ENCODE data around the gene IGFBP5. TPM values are rescaled to one million over a fixed set of nuclear protein-coding genes. Genes with fewer than 3 reads are reported as not detected.

The IGFBP5 gene
- total RNA-seq, 2 experiments from 2014 or later = not detected

DNA sequence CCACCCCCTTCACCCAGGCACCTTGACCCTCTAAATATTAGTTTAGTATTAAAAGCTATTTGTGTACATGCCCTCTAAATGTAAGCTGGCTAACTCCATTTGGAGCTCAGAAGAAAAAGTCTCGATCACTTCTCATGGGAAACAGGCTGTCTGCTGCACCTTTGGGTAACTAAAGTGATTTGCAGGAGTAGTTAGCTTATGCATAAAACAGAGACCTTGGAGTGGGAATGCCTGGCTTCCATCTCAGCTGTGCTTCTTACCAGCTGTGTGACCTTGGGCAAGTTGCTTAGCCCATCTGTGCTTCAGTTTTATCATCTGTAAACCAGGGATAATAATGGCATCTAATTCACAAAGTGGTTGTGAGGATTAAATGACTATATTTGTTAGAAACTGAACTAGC lies 32.2 kb downstream of the IGFBP5 start:
- no peaks in the 10 kb centered on the region for H3K4me1 Mint-ChIP-seq
- no peaks in the 10 kb centered on the region for H3K9me3 Mint-ChIP-seq (ENCODE audit: low read depth)
- H3K27me3 Mint-ChIP-seq = no peaks in the 10 kb centered on the region
- intact Hi-C loops (cut with DNase I, micrococcal nuclease) = no loop called here
- no peaks in the 10 kb centered on the region for H3K36me3 Mint-ChIP-seq (ENCODE audit: low read depth)
- ATAC-seq = no peak
- DNase-seq = no peak
- ChIA-PET CTCF (interaction anchor here (0.6 to 10.3 kb wide), 4 partner anchors 10 to 193 kb away, joined by 3 to 195 read pairs (median 3); no protein-coding TSS in a partner anchor), POLR2A (no interaction called here)
- H3K4me3 Mint-ChIP-seq = no peak overlapping the region
- H3K27ac Mint-ChIP-seq = no peak overlapping the region

DNA sequence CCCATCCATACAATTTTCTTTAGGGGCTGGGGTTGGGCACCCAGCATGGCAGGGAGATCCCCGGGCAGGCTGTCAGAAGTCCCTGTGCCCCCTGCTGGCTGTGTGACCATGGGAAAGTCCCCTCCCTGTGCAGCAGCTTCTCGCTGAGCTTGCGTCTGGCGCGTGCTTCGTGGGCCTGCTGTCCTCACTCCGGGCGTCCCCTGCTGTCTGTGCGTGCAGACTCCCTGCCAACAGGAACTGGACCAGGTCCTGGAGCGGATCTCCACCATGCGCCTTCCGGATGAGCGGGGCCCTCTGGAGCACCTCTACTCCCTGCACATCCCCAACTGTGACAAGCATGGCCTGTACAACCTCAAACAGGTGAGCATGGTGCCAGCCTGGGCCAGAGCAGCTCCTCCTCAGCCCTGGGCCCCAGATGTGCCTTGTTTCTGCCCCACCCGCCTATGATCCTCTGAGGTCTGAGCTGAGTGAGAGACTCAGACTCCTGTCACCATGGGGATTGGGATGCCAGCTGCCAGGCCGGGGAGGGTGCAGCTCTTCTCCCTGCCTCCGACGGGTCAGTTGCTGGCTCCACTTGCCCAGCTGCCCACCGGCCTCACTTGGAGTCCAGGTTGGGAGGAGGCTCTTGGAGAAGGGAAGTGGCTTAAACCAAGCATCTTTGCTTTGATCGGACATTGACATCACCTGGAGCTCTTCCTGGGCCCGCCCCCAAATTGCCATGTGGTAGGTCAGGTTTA lies 33.5 kb downstream of the IGFBP5 start:
- ChIA-PET POLR2A (no interaction called here), CTCF (interaction anchor here (10.3 kb wide), 1 partner anchor 142 kb away, joined by 195 read pairs; no protein-coding TSS in a partner anchor)
- DNase-seq (peak; percentile 43), ATAC-seq (no peak)
- Mint-ChIP-seq H3K9me3 (ENCODE audit: low read depth) (no peaks in the 10 kb centered on the region), H3K4me3 (no peak overlapping the region), H3K4me1 (no peaks in the 10 kb centered on the region), H3K27me3 (no peaks in the 10 kb centered on the region), H3K27ac (no peak overlapping the region), H3K36me3 (ENCODE audit: low read depth) (no peaks in the 10 kb centered on the region)
- intact Hi-C loops (cut with DNase I, micrococcal nuclease) = no loop called here

DNA sequence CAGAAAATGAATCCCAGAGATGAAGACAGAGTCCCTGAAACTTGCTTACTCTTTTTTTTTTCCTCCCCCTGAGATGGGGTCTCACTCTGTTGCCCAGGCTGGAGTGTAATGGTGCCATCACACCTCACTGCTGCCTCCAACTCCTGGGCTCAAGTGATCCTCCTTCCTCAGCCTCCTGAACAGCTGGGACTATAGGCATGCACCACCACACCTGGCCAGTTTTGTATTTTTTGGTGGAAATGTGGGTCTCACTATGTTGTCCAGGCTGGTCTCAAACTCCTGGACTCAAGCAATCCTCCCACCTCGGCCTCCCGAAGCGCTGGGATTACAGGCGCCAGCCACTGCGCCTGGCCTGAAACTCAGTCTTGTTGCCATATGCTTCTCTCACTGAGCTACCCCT lies 34.3 kb downstream of the IGFBP5 start:
- Mint-ChIP-seq H3K27ac (no peak overlapping the region), H3K27me3 (no peaks in the 10 kb centered on the region), H3K36me3 (ENCODE audit: low read depth) (no peaks in the 10 kb centered on the region), H3K9me3 (ENCODE audit: low read depth) (no peaks in the 10 kb centered on the region), H3K4me1 (no peaks in the 10 kb centered on the region), H3K4me3 (no peak overlapping the region)
- CTCF ChIA-PET = interaction anchor here (10.3 kb wide), 1 partner anchor 141 kb away, joined by 195 read pairs; no protein-coding TSS in a partner anchor
- no peak for DNase-seq
- POLR2A ChIA-PET = no interaction called here
- intact Hi-C loops (cut with DNase I, micrococcal nuclease) = no loop called here
- no peak for ATAC-seq

DNA sequence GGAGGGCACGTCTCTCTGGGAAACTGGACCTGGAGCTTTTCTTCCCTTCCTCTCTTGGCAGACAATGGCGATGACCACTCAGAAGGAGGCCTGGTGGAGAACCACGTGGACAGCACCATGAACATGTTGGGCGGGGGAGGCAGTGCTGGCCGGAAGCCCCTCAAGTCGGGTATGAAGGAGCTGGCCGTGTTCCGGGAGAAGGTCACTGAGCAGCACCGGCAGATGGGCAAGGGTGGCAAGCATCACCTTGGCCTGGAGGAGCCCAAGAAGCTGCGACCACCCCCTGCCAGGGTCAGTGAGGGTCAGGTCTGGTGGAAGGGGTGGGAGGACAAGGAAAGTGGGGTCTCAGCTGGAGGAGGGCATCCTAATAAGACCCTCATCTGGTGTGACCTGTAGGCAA lies 34.9 kb downstream of the IGFBP5 start:
- DNase-seq (no peak), ATAC-seq (no peak)
- Mint-ChIP-seq H3K36me3 (ENCODE audit: low read depth) (no peaks in the 10 kb centered on the region), H3K9me3 (ENCODE audit: low read depth) (no peaks in the 10 kb centered on the region), H3K4me1 (no peaks in the 10 kb centered on the region), H3K27ac (no peak overlapping the region), H3K27me3 (no peaks in the 10 kb centered on the region), H3K4me3 (no peak overlapping the region)
- intact Hi-C loops (cut with DNase I, micrococcal nuclease) = no loop called here
- ChIA-PET POLR2A (no interaction called here), CTCF (interaction anchor here (10.3 kb wide), 1 partner anchor 140 kb away, joined by 195 read pairs; no protein-coding TSS in a partner anchor)

DNA sequence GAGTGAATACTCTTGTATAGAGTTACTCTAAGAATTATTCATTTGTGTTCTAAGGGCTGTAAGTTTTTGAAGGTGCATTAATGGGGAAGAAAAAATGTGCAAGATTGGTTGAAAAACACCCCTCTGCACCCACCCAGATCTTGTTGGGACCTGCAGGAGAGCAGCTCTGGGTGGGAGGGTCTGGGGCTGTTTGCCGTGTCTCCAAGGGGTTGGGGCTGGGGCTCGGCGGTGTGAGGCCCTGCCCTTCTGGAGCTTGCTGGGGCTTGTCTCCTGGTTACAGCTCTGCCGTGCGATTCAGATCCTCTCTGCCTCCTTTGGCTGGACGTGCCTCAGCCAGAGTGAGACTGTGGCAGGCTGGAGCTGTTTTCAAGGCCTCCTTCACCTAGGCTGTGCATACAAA lies 36.1 kb downstream of the IGFBP5 start:
- H3K4me1 Mint-ChIP-seq = no peaks in the 10 kb centered on the region
- no peaks in the 10 kb centered on the region for H3K9me3 Mint-ChIP-seq (ENCODE audit: low read depth)
- no peak for DNase-seq
- CTCF ChIA-PET = interaction anchor here (1.1 to 1.7 kb wide), 3 partner anchors 12 to 142 kb away, joined by 3 to 5 read pairs (median 3); no protein-coding TSS in a partner anchor
- H3K27me3 Mint-ChIP-seq = no peaks in the 10 kb centered on the region
- H3K27ac Mint-ChIP-seq = no peak overlapping the region
- no peak overlapping the region for H3K4me3 Mint-ChIP-seq
- no peak for ATAC-seq
- intact Hi-C loops (cut with DNase I, micrococcal nuclease) = no loop called here
- POLR2A ChIA-PET = no interaction called here
- H3K36me3 Mint-ChIP-seq (ENCODE audit: low read depth) = no peaks in the 10 kb centered on the region

DNA sequence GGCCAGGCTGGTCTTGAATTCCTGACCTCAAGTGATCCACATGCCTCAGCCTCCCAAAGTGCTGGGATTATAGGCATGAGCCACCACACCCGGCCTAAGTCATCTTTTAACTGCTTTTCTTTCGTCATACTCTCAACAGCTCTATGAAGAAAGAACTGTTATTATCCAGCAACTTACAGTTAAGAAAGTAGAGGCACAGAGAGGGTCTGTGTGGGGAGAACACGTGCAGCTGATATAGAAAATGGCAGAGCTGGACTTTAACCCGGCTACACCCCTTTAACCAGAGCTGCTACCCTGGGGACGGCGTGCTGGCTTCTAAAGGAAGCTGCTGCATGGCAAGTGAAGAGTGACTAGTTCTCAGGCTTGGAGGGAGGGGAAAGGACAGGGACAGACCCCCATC lies 36.6 kb downstream of the IGFBP5 start:
- ChIA-PET CTCF (interaction anchor here (1.1 to 1.7 kb wide), 3 partner anchors 13 to 141 kb away, joined by 3 to 5 read pairs (median 3); no protein-coding TSS in a partner anchor), POLR2A (no interaction called here)
- no peaks in the 10 kb centered on the region for H3K36me3 Mint-ChIP-seq (ENCODE audit: low read depth)
- no peak overlapping the region for H3K4me3 Mint-ChIP-seq
- no peak for ATAC-seq
- DNase-seq = no peak
- intact Hi-C loops (cut with DNase I, micrococcal nuclease) = no loop called here
- no peaks in the 10 kb centered on the region for H3K27me3 Mint-ChIP-seq
- no peaks in the 10 kb centered on the region for H3K4me1 Mint-ChIP-seq
- no peak overlapping the region for H3K27ac Mint-ChIP-seq
- no peaks in the 10 kb centered on the region for H3K9me3 Mint-ChIP-seq (ENCODE audit: low read depth)

DNA sequence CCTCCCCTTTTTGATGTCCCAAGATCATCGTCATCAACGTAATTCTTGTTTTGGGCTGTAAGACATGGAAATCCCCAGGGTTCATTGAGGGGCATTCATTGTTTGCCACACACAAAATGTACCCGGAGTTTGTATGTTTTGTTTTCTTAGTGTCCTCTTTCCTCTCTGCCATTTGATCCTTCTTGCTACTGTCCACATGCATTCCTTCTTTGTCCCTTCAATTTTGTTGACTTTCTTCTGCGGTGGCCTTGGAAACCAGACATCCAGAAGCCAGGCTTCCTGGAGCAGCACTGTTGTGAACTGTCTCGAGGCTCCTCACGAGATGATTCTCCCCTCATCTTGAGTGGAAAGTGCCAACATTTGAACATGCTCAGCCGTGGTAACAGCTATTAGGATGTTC lies 37.4 kb downstream of the IGFBP5 start:
- DNase-seq = no peak
- Mint-ChIP-seq H3K4me1 (no peaks in the 10 kb centered on the region), H3K27ac (no peak overlapping the region), H3K9me3 (ENCODE audit: low read depth) (no peaks in the 10 kb centered on the region), H3K36me3 (ENCODE audit: low read depth) (no peaks in the 10 kb centered on the region), H3K4me3 (no peak overlapping the region), H3K27me3 (no peaks in the 10 kb centered on the region)
- CTCF ChIA-PET = interaction anchor here (1.2 kb wide), 1 partner anchor 14 kb away, joined by 3 read pairs; no protein-coding TSS in a partner anchor
- POLR2A ChIA-PET = no interaction called here
- no peak for ATAC-seq
- intact Hi-C loops (cut with DNase I, micrococcal nuclease) = no loop called here

DNA sequence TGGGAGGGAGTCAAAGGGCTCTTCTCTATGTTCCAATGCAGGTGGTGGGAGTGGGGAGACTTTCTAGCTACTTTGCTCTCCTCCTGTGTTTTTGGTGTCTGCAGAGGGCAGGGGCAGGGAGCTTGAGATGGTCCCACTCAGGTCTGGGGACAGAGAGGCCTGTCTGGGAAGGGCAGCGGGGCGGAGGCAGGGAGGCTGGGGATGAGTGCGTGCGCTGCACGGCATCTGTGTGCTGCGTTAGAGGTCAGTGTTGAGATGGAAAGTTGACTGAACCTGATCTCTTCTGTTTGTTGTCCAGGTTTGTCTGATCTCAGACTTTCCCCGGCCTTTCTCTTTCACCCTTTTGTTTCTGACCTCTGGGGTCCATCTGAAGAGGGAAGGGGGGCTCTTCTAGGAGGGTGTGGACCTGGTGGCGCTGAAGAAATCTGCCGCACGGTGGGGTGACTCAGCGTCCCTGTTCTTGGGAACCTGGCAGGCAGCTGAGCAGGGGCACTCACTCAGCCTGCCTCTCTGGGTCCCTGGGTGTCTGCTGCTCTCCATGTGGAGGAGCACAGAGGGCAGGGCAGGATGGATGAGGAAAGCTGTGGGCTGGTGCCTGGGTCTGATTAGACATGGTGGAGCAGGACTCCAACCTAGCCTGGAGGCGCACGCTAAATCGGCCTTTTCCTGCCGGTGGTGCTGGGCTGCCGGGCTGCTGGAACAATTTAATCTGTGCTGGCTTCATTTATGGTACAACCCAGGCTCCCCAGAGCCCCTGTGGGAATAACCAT lies 38.1 kb downstream of the IGFBP5 start:
- H3K9me3 Mint-ChIP-seq (ENCODE audit: low read depth) = no peaks in the 10 kb centered on the region
- POLR2A ChIA-PET = no interaction called here
- ATAC-seq (no peak), DNase-seq (no peak)
- CTCF ChIA-PET = interaction anchor here (0.5 to 2.1 kb wide), 5 partner anchors 8 to 94 kb away, joined by 3 to 10 read pairs (median 3); no protein-coding TSS in a partner anchor
- no peak overlapping the region for H3K4me3 Mint-ChIP-seq
- H3K27ac Mint-ChIP-seq = no peak overlapping the region
- no peaks in the 10 kb centered on the region for H3K27me3 Mint-ChIP-seq
- intact Hi-C loops (cut with DNase I, micrococcal nuclease) = no loop called here
- H3K4me1 Mint-ChIP-seq = no peaks in the 10 kb centered on the region
- no peaks in the 10 kb centered on the region for H3K36me3 Mint-ChIP-seq (ENCODE audit: low read depth)

DNA sequence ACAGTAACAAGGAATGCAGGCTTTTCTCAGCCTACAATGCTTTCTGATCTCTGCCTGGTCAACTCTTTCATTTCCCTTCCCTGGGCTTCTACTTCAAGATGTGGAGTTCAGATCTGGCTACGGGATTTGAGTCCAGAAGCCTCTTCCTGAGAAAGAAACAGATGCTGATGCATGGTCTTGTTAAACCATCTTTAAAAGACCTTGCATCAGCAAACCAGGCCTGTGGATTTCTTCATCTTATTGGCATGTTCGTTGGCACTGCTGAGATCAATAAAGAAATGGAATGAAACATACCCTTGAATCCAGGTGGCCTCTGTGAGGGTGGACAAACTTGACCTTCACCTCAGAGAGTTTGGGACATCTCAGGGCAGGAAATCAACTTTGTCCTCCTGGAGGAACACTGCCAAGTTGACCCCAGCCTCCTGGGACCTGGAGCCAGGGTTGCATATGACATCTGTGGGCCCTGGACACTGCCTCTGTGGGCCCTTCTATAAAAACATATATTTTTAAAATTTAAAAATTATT lies 40.8 kb downstream of the IGFBP5 start:
- no peaks in the 10 kb centered on the region for H3K9me3 Mint-ChIP-seq (ENCODE audit: low read depth)

DNA sequence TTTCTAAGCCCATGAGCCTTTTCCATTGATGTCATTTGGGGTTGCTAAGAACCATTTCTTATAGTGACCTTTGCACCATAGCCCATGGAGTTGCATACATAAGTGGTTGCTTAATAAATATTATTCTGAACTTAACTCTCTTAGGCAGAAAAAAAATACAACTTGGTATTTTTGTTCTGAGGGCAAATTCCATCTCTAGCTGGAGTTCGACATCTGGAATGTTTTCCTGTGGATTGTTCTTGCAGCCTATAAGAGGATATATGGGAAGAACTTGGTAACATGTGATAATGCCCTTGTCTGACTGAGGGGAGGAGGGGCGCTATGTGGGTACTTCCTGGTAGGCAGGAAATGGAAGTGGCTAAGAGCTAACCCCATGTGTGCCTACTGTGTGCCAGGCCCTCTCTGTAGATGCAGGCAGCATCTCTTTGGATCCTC lies 41.4 kb downstream of the IGFBP5 start:
- no peak for DNase-seq
- Mint-ChIP-seq H3K27me3 (no peaks in the 10 kb centered on the region), H3K36me3 (ENCODE audit: low read depth) (no peaks in the 10 kb centered on the region), H3K27ac (no peak overlapping the region), H3K4me3 (no peak overlapping the region), H3K4me1 (no peaks in the 10 kb centered on the region), H3K9me3 (ENCODE audit: low read depth) (no peaks in the 10 kb centered on the region)
- CTCF ChIA-PET = interaction anchor here (1.2 to 5.3 kb wide), 3 partner anchors 13 to 137 kb away, joined by 3 to 26 read pairs (median 9); no protein-coding TSS in a partner anchor
- POLR2A ChIA-PET = no interaction called here
- no peak for ATAC-seq
- intact Hi-C loops (cut with DNase I, micrococcal nuclease) = no loop called here

More for the DNA sequence above, 40.8 kb downstream of the IGFBP5 start:
- no peaks in the 10 kb centered on the region for H3K4me1 Mint-ChIP-seq
- DNase-seq (no peak), ATAC-seq (no peak)
- intact Hi-C loops (cut with DNase I, micrococcal nuclease) = no loop called here
- POLR2A ChIA-PET = no interaction called here
- no peaks in the 10 kb centered on the region for H3K36me3 Mint-ChIP-seq (ENCODE audit: low read depth)
- no peak overlapping the region for H3K4me3 Mint-ChIP-seq
- H3K27ac Mint-ChIP-seq = no peak overlapping the region
- CTCF ChIA-PET = interaction anchor here (2.2 to 5.3 kb wide), 2 partner anchors 12 to 138 kb away, joined by 9 to 26 read pairs; no protein-coding TSS in a partner anchor
- no peaks in the 10 kb centered on the region for H3K27me3 Mint-ChIP-seq

DNA sequence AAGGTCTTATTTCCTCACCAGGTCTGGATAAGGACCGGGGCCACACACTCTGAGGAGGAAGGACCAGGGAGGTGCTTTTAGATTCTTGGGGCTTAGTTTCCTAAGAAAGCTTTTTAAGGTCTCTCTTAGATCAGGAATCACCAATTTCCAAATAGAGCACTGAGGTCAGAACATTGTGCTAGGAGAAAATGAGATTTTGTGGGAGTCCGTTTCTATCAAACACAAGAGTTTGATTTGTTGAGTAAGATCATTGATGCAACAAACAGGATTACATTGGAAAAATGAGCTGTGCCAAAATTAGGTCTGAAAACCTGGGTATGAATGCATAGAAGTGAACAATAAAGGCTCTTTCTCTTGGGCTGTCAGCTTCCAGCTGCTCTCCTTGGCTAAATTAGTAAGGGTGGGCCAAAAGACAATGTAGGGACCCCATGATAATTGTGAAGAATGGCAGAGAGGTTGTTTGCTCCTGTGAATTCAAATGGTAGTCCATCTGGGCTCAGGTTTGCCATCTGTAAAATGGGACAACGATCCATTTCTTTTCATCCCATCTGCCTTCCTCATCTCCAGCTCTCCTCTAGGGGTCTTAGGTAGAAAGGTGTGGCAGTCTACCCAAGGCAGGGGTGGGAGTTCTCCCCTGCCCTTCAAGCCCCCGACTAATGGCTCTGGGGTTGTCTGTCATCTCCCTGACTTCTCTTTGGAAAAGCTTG lies 42.1 kb downstream of the IGFBP5 start:
- ChIA-PET CTCF (interaction anchor here (0.7 to 5.3 kb wide), 5 partner anchors 10 to 136 kb away, joined by 3 to 26 read pairs (median 3); no protein-coding TSS in a partner anchor), POLR2A (no interaction called here)
- no peaks in the 10 kb centered on the region for H3K9me3 Mint-ChIP-seq (ENCODE audit: low read depth)
- H3K4me1 Mint-ChIP-seq = no peaks in the 10 kb centered on the region
- no peak for DNase-seq
- no peak overlapping the region for H3K4me3 Mint-ChIP-seq
- no peaks in the 10 kb centered on the region for H3K36me3 Mint-ChIP-seq (ENCODE audit: low read depth)
- intact Hi-C loops (cut with DNase I, micrococcal nuclease) = no loop called here
- no peaks in the 10 kb centered on the region for H3K27me3 Mint-ChIP-seq
- ATAC-seq = no peak
- H3K27ac Mint-ChIP-seq = no peak overlapping the region
